Left renal cortex interstitium (tissue), 4 donors: Measurements from ENCODE around the gene CADM1. TPM values are rescaled to one million over a fixed set of nuclear protein-coding genes. Genes with fewer than 3 reads are reported as not detected.

Experiments used
- DNase-seq, 4 donors: peaks; one replicate each; pipeline ENCODE4 v3.0.0-alpha.2; 2013; ENCODE audit warnings: low read depth in 4 of 4, low spot score in 2 of 4, missing footprints in 1 of 4
- polyA plus RNA-seq, 4 donors: library from polyadenylated mRNA; unstranded; fragments of 120-200 nt; gene quantifications; one replicate each; pipeline ENCODE4 v1.2.1, GENCODE V29; 2013; ENCODE audit not compliant: insufficient read length in 4 of 4

Gene CADM1
- polyA plus RNA-seq, 4 donors, result 120 to 140 (median 132) TPM

DNA sequence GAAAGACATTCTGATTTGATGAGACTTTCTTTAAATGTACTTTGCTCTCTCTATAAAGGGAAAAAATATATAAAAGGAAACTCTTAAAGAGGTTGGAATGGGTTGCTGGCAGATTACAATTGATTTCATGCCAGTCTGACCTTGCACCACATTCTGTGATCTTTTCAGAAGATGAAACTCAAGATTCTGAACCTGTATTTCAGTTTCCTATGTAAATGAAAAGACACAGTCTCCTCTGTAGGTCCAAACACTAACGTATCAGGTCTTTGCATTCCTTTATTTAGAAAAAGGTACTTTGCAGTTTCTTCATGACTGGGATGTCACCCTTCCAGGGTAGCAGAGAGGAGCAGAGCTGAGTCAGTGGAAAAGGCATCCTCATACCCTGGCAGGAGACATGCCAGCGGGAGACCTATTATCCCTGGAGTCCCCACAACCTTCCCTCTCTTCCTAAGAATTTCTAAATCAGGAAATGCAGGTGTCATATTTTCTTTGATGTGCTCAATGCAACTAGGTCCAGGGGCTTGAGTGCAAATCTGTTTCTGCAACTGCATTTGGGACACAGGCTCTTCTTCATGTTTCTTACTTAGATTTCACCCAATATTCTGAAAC lies 282.6 kb downstream of the CADM1 start:
- DNase-seq, result no peak

DNA sequence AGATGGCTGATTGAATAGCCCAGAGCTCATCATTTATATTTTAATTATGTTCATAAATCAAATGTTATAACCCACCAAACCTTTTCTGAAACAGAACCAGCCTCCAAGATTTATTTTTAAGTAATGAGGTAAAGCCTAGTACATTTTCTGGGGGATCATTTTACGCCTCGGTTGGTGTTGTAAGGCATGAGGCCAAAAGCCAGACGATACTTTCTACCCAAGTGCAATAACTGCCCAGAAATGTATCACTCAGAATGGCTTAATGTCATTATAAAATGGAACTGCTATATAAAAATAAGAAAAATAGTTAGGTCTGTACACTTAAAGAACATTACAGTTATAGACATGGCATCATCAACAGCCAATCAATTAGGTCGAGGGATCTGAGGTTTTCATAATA lies 283.3 kb downstream of the CADM1 start:
- DNase-seq, result no peak

DNA sequence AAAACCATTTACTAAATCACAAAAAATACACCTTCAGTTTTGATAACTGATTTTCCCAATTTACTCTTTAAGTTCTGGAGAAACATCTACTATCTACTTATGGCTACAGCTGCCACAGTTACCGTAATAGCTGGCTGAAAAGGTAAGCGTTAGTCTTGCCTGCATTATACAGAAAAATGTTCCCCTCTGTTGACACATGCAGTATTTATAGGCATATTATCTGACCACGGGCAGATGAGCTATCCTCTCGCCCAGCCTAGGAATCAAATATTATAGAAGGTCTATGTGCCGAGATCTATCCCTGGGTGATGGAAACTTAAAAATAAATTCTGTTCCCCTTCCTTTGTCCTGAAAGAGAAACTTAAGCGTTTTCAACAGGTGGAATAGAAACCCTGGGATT lies 283.8 kb downstream of the CADM1 start:
- DNase-seq, result no peak

DNA sequence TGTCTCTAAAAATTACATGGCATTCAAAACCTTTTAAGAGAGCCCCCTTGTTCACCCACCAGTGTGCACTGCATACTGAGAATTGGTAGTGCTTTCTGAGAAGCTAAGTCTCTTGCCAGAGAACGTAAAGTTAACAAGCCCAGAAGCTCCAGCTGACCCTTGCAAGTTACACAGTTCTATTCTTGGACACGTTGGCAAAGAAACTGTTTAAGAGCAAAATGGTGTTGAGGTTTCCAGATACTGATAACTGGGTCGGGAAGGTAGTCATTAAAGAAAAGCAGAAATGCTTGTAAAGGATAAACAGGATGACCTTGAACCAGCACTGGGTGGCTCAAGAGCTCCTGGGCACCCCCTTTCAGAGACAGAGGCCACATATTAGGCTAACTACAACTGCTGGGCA lies 284.8 kb downstream of the CADM1 start:
- no peak for DNase-seq

DNA sequence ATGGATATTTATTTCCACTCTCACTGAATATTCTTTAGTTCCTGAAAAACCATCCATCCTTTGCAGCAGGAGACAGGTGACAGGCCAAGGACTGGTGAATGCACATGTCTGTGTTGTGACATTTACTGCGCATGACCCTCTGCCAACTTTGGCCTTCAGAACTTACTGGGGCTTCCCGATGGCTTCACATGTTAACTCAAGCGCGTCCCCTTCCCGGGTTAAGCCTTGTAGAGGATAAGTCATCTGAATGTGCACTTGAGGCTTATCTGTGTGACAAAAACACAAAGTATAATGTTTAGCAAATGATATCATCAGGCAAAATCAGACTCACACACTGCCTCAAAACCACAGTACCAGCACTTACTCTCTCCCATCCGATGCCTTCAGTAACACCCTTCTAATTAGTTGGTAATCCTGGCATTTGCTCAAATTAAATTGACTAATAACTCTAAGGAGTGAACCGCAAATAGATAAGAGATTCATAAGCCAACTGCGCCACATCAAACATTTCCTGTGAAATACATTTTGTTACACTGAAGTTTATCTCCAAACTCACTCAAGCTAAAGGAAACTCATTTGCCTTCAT lies 286.4 kb downstream of the CADM1 start:
- DNase-seq, result no peak

DNA sequence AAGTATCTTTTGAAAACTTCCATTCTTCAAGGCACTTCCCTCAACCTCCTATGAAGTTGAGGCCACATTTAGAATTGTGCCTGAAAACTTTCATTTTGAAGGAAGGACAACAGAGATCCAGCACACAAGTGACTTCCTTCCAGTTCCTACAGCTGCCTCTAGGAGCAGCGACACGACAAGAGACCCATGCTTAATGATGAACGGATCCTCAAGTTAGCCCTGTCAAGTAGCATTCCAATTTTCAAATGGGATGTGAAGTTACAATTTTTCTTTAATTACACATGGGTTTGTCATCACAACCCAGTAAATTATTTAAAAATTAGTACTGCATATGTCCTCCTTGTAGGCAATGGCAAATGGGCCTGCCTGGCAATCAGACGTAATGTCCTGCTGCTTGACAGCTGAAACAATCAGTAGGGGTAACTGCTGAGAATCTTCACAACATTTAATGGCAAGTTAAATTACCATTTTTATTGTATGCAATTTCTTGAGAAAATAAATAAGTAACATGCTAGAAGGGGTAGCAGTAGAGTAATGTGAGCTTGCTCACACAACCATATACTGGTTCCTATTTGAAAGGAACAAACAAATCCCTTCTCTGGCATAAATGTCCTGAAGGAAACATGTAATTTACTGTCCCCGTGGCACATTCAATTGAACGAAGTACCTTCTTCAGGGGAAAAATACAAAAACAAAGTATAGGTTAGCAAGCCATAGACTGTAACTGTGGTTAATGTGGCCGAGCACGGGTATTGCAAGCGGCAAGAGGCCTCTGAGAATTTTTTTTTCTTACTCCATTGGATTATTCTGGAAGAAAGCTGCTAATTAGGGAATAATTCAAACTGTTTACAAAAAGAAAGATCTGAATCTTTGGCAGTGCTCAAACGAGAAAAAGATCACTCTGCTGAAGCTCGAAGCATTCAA lies 288.3 kb downstream of the CADM1 start:
- no peak for DNase-seq

DNA sequence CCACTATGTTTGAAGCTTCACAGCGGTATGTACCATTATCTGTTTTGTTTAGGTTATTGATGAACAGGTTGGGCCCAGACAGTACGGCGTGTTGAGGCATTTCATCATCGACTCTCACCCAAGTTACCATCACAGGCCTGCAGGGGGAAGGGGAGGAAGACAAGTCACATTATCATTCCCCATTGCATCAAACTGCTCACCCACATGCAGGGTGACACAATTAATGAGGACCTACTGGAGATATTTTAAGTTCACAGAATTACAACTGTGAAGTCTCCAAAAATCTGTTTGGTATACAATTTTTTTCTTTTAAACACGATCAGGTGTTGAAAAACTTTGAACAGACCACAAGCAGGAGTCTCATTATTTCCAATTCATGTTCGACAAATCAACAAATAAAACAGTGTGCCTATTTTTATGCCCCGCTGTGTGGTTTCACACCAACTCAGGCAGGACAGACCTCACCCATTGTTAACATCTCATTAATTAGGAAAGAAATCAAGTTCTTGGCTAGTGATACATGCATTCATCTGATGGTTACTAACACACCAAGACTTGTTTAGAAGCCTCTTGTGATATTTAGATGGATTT lies 289.5 kb downstream of the CADM1 start:
- no peak for DNase-seq

DNA sequence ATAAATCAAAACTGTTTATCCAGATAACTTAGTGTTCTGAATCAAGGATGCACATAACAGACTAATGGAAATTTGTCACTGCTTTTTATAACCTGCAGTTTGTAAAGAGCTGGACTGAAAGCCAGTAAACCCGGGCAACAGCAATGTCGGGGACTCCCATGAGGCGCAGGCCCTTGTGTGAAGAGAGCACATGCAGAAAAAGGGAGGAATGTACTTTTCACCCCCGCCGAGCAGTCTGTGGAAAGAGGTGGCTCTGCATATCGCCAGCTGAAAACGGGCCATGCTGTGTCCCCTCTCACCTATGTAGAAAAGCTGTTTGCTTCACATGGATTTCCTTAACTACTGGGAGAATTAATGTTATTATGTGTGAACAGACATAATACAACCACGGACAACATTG lies 291.2 kb downstream of the CADM1 start:
- DNase-seq, result no peak

DNA sequence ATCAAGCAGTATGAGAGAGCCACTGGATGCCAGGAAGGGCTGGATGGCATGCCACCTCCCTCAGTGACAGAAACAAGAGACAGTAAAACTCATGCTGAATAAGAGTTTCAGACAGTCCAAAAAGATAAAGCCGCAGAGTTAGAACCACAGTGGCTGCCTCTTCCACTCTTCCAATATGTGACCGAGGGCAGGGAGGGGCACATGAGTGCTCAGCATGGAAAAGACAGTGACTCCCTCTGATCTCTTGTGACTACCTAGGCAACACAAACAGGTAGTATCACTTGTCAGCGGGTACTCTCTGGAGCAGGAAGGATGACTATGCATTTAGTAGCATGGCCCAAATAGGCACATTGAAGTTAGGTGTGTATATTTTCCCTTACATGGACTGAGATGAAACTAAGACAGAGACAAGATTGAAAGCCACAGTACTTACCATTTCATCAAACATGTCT lies 295.4 kb downstream of the CADM1 start:
- DNase-seq, result no peak

DNA sequence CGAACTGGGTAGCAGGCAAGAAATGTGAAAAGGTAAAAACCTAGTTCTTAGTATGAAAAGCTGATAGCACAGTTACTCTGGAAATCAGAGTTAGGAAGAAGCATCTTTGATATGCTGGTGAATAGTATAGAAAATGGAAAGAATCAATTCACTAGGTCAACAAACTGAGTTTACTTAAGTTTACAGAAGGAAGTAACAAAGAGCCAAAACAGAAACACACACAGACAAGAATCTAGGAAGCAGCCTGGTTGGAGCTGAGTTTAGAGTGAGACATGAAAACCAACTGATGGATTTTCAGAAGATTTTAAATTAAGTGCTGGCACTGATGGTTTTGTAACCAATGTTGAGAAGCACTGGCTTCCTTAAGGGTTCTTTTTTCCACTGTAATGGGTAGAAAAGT lies 296.3 kb downstream of the CADM1 start:
- DNase-seq, result no peak

DNA sequence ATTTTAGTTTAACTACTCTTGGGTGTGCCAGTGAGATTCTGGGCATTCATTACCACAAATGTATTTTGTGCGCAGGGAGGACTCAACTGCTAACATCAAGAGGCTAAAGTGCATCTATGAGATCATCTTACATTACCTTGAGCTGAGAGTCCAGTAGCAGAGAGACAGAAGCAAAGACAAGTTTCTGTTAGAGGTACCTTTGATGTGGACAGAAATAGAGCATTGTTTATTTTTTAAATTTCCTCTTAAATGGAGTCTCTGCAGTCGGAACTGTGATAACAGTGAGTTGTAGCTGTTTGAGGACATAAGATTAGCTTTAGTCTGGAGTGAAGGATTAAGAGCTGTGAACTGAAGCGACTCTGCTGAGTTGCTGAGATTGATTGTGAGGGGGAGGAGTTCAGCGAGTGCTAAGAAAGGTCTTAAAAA lies 297.0 kb downstream of the CADM1 start:
- DNase-seq, result peak in 1 of 4 donors; percentile 48

DNA sequence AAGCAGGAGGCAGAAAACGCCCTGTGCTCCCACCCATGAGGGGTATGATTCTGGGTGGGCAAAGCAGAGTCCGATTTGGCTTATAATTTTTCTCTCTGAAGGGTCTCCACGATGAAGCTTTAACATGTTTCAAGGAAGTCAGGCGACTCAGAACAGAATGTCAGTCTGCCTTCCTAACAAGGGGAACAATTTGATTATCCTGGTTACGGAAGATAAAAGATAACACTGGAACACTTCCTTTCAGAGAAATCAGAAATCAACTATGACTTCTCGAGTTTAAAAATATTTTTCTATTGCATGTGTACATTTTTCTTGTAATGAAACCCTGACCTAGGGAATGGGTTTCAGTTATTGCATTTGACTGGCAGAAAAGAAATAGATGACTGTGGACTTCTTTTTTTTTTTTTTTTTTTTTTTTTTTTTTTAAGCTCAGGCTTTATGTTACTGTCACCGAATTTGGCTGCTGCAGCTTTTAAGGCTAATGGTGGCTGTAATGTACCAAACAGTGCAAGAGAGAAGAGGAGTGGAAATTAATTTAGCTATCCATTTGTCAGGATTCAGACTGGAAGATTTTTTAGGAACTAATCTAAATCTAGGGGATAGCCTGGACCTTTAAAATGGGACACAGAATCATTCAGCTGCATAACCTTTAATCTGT lies 297.7 kb downstream of the CADM1 start:
- no peak for DNase-seq

DNA sequence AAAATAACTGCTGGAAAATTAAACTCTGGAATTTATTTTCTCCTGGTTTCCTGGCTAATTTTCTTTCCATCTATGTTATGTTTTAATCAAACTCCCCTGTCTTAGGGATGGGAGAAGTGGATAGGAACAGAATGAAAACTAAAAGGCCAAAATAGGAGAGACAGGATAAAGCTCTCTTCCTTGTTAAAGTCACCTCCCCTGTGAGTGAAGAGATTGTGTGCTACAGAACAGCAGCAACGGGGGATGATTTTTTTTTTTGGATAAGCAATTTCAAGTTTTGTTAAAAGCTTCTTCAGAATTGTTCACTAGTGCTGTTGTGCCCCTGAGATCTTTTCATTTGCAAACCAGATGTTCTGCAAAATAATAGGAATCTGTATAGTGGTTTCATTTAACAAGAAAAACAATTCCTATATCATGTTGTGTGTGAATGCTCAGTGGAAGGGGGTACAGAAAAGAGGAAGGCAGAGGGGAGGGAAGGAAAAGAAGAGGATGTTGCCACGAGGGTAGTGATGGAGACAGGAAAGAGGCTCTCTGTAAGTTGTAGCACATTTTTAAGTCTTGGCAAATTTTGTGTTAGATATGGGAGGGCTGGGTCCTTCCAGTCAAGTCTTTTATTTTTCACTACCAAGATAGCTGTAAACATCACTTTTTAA lies 301.2 kb downstream of the CADM1 start:
- DNase-seq, result no peak

DNA sequence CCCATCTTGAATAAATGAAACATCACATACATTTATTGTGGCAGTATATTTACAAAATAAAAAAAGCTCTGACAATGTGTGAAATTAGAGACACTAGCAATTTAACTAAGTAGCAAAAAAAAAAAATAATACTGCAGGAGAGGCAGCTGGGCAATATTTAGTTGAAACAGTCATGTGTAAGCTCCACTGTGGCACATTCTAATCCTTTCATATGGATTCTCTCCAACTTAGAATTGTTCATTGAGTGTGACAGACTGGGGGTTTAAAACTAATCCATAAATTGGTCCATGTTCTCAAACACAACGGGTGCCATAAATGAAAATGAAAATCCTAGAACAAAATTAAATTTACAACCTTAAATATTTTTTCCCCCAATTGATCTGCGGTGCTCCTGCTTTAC lies 302.1 kb downstream of the CADM1 start:
- no peak for DNase-seq

DNA sequence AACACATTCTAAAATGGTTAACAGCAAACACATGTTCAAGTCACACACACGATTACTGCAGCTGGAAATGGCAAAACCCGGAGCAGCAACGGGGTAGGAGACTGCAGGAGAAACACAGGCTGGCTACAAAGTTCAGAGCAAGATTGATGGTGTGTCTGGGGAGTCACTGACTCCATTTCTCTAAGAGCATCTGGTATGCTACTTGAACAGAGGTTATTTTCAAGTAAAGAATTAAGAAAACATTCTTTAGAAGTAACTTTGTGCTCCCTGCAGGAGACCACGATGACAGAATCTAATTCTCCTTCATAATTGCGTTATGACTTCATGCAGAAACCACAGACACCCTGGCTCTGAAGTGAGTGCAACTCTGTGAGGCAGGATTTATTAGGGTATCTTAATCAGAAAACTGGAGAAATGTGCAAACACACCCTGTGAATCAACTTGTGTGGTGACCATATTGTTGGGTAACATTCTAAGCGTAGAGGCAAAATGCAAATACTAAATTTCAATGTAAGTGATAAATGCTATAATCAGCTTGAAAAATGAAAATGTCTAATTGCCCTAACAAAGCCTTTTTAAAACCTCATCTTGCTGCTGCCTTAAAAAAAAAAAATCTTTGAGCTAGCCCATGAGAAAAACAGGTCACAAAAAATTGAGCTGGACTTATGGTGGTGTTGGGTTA lies 303.0 kb downstream of the CADM1 start:
- DNase-seq, result peak in 1 of 4 donors; percentile 78

DNA sequence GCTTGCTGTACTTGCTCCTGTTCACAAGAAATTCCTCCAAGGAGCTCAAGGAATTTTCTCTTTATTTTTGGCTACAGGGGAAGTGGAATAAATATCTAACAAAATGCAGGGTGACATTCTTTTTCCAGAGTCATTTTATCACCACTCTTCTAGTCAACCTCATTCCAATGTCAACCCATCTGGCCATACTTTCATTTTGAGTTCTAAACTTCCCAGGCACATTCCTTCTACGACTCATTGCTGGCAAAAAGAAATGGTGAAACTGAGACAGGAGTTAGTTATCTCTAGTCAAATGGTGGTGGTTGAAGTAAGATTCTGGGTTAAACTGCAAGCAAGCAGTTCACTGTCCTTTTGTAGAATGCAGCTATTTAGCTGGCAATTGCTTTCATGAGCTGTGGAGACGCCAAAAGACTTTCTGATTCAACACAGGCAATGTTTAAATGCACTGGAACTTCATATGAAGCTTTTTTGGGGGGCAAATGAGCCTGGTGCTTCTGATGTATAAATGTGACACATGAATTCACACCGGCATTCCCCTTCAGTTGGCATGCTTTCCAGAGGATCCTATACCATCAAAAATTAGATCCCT lies 304.6 kb downstream of the CADM1 start:
- DNase-seq, result no peak

DNA sequence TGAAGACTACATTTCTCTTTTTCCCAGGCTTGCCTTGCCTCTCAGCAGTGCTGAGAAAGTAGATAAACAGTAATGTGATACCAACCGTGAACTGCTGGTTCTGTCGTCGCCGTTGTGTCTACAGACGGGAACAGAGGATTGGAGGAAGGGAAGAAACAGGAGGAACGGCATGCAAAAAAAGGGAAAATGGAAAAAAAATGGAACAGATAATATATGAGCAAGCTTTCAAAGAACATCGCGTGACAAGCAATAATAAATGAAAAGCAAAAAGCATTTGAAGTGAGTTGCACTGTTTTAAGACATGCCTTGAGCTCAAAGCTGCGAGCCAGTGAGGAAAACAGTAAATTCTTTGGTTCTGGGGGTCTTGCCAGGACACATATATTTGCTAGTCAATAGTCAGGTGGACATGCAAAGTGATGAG lies 305.9 kb downstream of the CADM1 start:
- DNase-seq, result no peak

DNA sequence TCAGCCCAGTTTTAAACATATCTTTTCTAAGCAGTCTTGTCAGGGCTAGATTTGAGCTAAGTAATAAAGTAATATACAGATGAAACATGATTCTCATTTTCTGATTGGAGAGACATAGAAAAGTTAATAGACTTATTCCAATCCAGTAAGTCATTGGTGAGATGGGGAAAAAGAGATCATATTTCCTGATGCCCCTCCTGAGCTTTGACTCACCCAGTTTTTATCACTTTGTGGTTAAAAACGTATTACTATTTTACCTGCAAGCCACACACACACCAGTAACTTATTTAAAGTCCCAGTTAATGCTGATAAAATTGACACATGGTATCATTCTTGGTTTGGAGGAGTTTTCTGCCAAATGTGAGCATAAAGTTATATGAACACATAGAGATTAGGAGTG lies 306.8 kb downstream of the CADM1 start:
- DNase-seq, result no peak

DNA sequence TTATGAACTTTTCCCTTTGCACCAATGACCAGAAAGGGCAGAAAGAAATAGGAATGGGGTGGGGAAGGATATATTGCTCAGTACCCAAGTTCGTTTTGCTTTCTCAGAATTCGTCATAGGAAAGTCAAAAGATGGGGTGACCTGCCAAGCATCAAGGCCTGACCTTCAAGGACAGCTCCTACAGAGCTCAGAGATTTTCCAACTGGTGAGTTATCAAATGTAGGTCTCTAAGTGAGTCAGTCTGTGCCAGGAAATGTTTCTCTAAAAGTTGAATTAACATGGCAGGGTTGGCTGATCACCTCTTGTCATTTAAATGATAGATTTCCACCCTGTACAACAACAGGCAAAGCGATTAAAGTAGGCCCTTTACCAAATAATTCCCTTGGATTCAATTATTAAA lies 307.2 kb downstream of the CADM1 start:
- DNase-seq, result no peak
